Activated T-helper 1 cell treated with anti-CD3 and anti-CD28 coated beads, Interleukin-12 subunit alpha, Interleukin-12 subunit beta, Interleukin-2, Interleukin-4 antibody, amounts not matched to agents 30 ng/mL and 10 ng/mL and 1 ng/mL, durations not matched to agents 14 hours and 24 hours and 36 hours (primary cell): ENCODE results near the gene FAM3A. TPM values are rescaled to one million over a fixed set of nuclear protein-coding genes. Genes with fewer than 3 reads are reported as not detected.

Experiments used
- DNase-seq: peaks from one replicate; pipeline ENCODE4 v3.0.0; 2021; ENCODE audit warnings: low spot score
- H3K27ac Mint-ChIP-seq: one replicate; pipeline ENCODE4 v1.8.0; 2021; ENCODE audit warnings: mild to moderate bottlenecking, mixed read lengths
- H3K27me3 Mint-ChIP-seq: one replicate; pipeline ENCODE4 v1.8.0; 2022; ENCODE audit warnings: mild to moderate bottlenecking, moderate library complexity, mixed read lengths; ENCODE audit not compliant: insufficient read depth
- H3K36me3 Mint-ChIP-seq: one replicate; pipeline ENCODE4 v1.8.0; 2021; ENCODE audit warnings: low read depth, mixed read lengths
- H3K4me1 Mint-ChIP-seq: one replicate; pipeline ENCODE4 v1.8.0; 2021; ENCODE audit warnings: low read depth, mixed read lengths
- H3K4me3 Mint-ChIP-seq: one replicate; pipeline ENCODE4 v1.8.0; 2021; ENCODE audit warnings: mild to moderate bottlenecking, moderate library complexity, mixed read lengths
- H3K9me3 Mint-ChIP-seq: one replicate; pipeline ENCODE4 v1.8.0; 2021; ENCODE audit warnings: mixed read lengths
- intact Hi-C: fragments of 100-400 bp; cut with micrococcal nuclease; formaldehyde crosslinking; loops from one replicate; pipeline ENCODE4 v1.15.1; 2024
- total RNA-seq: library from RNA; stranded (reverse); gene quantifications from 2 replicates; pipeline ENCODE4 v1.2.3, GENCODE V29; 2022

The FAM3A gene
- total RNA-seq, 1 donor from 2014 or later, result 40.1 TPM

GRCh38 chrX:154526901-154527675 is 11.1 kb upstream of the FAM3A start:
- Mint-ChIP-seq H3K9me3 (no peaks in the 10 kb centered on the region), H3K36me3 (peaks cover 5% of the 10 kb centered on the region), H3K4me3 (peak overlapping the region; percentile 21), H3K27me3 (no peaks in the 10 kb centered on the region), H3K27ac (peak overlapping the region; percentile 47), H3K4me1 (peaks cover 18% of the 10 kb centered on the region)
- peak; percentile 51 for DNase-seq
- intact Hi-C loops, result no loop called here

GRCh38 chrX:154525606-154526490 is 9.8 kb upstream of the FAM3A start:
- H3K36me3 Mint-ChIP-seq, result peaks cover under 1% of the 10 kb centered on the region
- DNase-seq, result no peak
- H3K4me1 Mint-ChIP-seq, result peaks cover 18% of the 10 kb centered on the region
- no peak overlapping the region for H3K27ac Mint-ChIP-seq
- no peaks in the 10 kb centered on the region for H3K9me3 Mint-ChIP-seq
- no peak overlapping the region for H3K4me3 Mint-ChIP-seq
- H3K27me3 Mint-ChIP-seq, result no peaks in the 10 kb centered on the region
- intact Hi-C loops, result no loop called here

- intact Hi-C loops, result loop anchor here (10.0 kb wide), 1 partner anchor 545 kb away; the partner anchor contains the start of genes HCFC1 and TMEM187
- DNase-seq, result no peak
- Mint-ChIP-seq H3K4me3 (no peak overlapping the region), H3K27ac (no peak overlapping the region), H3K4me1 (peaks cover 12% of the 10 kb centered on the region), H3K9me3 (no peaks in the 10 kb centered on the region), H3K36me3 (no peaks in the 10 kb centered on the region), H3K27me3 (no peaks in the 10 kb centered on the region)
Measured at GRCh38 chrX:154519389-154519788, 3.4 kb upstream of the FAM3A start.

GRCh38 chrX:154517101-154517781 is 1.2 kb upstream of the FAM3A start:
- Mint-ChIP-seq H3K9me3 (no peaks in the 10 kb centered on the region), H3K36me3 (peaks cover 5% of the 10 kb centered on the region), H3K4me1 (peaks cover 20% of the 10 kb centered on the region), H3K4me3 (peak overlapping the region; percentile 87), H3K27me3 (no peaks in the 10 kb centered on the region), H3K27ac (no peak overlapping the region)
- intact Hi-C loops, result loop anchor here (2.0 to 10.0 kb wide), 2 partner anchors 88 to 542 kb away; partner anchors contain the start of genes ATP6AP1, HCFC1 and TMEM187
- no peak for DNase-seq

GRCh38 chrX:154516656-154517100 is 646 bp upstream of the FAM3A start:
- H3K36me3 Mint-ChIP-seq, result peaks cover 5% of the 10 kb centered on the region
- no peaks in the 10 kb centered on the region for H3K27me3 Mint-ChIP-seq
- peak overlapping the region; percentile 91 for H3K27ac Mint-ChIP-seq
- H3K9me3 Mint-ChIP-seq, result no peaks in the 10 kb centered on the region
- intact Hi-C loops, result loop anchor here (1.0 to 10.0 kb wide), 6 partner anchors 26 to 542 kb away; partner anchors contain the start of genes ATP6AP1, HCFC1, IKBKG and LAGE3
- no peak for DNase-seq
- H3K4me3 Mint-ChIP-seq, result peak overlapping the region; percentile 87
- H3K4me1 Mint-ChIP-seq, result peaks cover 23% of the 10 kb centered on the region

GRCh38 chrX:154515090-154515965 is 704 bp downstream of the FAM3A start:
- Mint-ChIP-seq H3K27me3 (no peaks in the 10 kb centered on the region), H3K9me3 (no peaks in the 10 kb centered on the region), H3K4me3 (peak overlapping the region; percentile 81), H3K27ac (peak overlapping the region; percentile 51), H3K4me1 (peaks cover 34% of the 10 kb centered on the region), H3K36me3 (peaks cover 10% of the 10 kb centered on the region)
- DNase-seq, result peak; percentile 4
- intact Hi-C loops, result loop anchor here (10.0 kb wide), 1 partner anchor 541 kb away; the partner anchor contains the start of genes HCFC1 and TMEM187

GRCh38 chrX:154513716-154514115 is 2.3 kb downstream of the FAM3A start:
- H3K9me3 Mint-ChIP-seq, result no peaks in the 10 kb centered on the region
- peaks cover 34% of the 10 kb centered on the region for H3K4me1 Mint-ChIP-seq
- H3K27ac Mint-ChIP-seq, result peak overlapping the region; percentile 84
- H3K27me3 Mint-ChIP-seq, result no peaks in the 10 kb centered on the region
- intact Hi-C loops, result loop anchor here (10.0 kb wide), 1 partner anchor 539 kb away; the partner anchor contains the start of genes HCFC1 and TMEM187
- DNase-seq, result no peak
- H3K36me3 Mint-ChIP-seq, result peaks cover 23% of the 10 kb centered on the region
- peak overlapping the region; percentile 75 for H3K4me3 Mint-ChIP-seq

GRCh38 chrX:154512879-154513553 is 3.0 kb downstream of the FAM3A start:
- intact Hi-C loops, result loop anchor here (10.0 kb wide), 1 partner anchor 538 kb away; the partner anchor contains the start of genes HCFC1 and TMEM187

GRCh38 chrX:154511761-154512160 is 4.3 kb downstream of the FAM3A start:
- no peak overlapping the region for H3K4me3 Mint-ChIP-seq
- intact Hi-C loops, result loop anchor here (10.0 kb wide), 1 partner anchor 537 kb away; the partner anchor contains the start of genes HCFC1 and TMEM187

More at GRCh38 chrX:154512879-154513553, 3.0 kb downstream of the FAM3A start:
- no peak for DNase-seq
- H3K4me1 Mint-ChIP-seq, result peaks cover 34% of the 10 kb centered on the region
- H3K27ac Mint-ChIP-seq, result no peak overlapping the region
- no peaks in the 10 kb centered on the region for H3K27me3 Mint-ChIP-seq
- H3K4me3 Mint-ChIP-seq, result no peak overlapping the region
- peaks cover 27% of the 10 kb centered on the region for H3K36me3 Mint-ChIP-seq
- no peaks in the 10 kb centered on the region for H3K9me3 Mint-ChIP-seq

GRCh38 chrX:154509455-154509854 is 6.6 kb downstream of the FAM3A start:
- H3K9me3 Mint-ChIP-seq, result no peaks in the 10 kb centered on the region
- no peak overlapping the region for H3K4me3 Mint-ChIP-seq
- peaks cover 22% of the 10 kb centered on the region for H3K4me1 Mint-ChIP-seq
- H3K27ac Mint-ChIP-seq, result no peak overlapping the region
- peaks cover 28% of the 10 kb centered on the region for H3K36me3 Mint-ChIP-seq
- no peaks in the 10 kb centered on the region for H3K27me3 Mint-ChIP-seq
- intact Hi-C loops, result no loop called here
- DNase-seq, result no peak

More at GRCh38 chrX:154511761-154512160, 4.3 kb downstream of the FAM3A start:
- no peaks in the 10 kb centered on the region for H3K27me3 Mint-ChIP-seq
- peaks cover 32% of the 10 kb centered on the region for H3K4me1 Mint-ChIP-seq
- DNase-seq, result no peak
- no peaks in the 10 kb centered on the region for H3K9me3 Mint-ChIP-seq
- H3K27ac Mint-ChIP-seq, result peak overlapping the region; percentile 23
- peaks cover 27% of the 10 kb centered on the region for H3K36me3 Mint-ChIP-seq

GRCh38 chrX:154508384-154508745 is 7.7 kb downstream of the FAM3A start:
- no peak overlapping the region for H3K27ac Mint-ChIP-seq

More at GRCh38 chrX:154508384-154508745, 7.7 kb downstream of the FAM3A start:
- intact Hi-C loops, result no loop called here
- H3K9me3 Mint-ChIP-seq, result no peaks in the 10 kb centered on the region
- no peak for DNase-seq
- H3K27me3 Mint-ChIP-seq, result no peaks in the 10 kb centered on the region
- H3K4me3 Mint-ChIP-seq, result no peak overlapping the region
- peaks cover 14% of the 10 kb centered on the region for H3K4me1 Mint-ChIP-seq
- peaks cover 24% of the 10 kb centered on the region for H3K36me3 Mint-ChIP-seq
